H9 (cell line): Measurements from ENCODE around the gene SYNE4. TPM values are rescaled to one million over a fixed set of nuclear protein-coding genes. Genes with fewer than 3 reads are reported as not detected.

Source experiments
- DNase-seq: peaks from one replicate; pipeline ENCODE4 v3.0.0-alpha.2; 2017
- H2AFZ ChIP-seq: one replicate; pipeline ENCODE4 v1.6.1; 2013; ENCODE audit warnings: mild to moderate bottlenecking, low read length, control low read depth, moderate library complexity
- H2AK5ac ChIP-seq: 2 replicates; pipeline ENCODE4 v1.6.1; 2013; ENCODE audit warnings: low read length, control low read depth, mixed read lengths; ENCODE audit not compliant: insufficient read length
- H2BK120ac ChIP-seq: one replicate; pipeline ENCODE4 v1.6.1; 2013; ENCODE audit warnings: low read depth, mild to moderate bottlenecking, low read length, control low read depth, inconsistent platforms; ENCODE audit not compliant: poor library complexity, severe bottlenecking
- H2BK12ac ChIP-seq: 2 replicates; pipeline ENCODE4 v1.6.1; 2013; ENCODE audit warnings: low read length, control low read depth, mixed read lengths, low read depth; ENCODE audit not compliant: insufficient read length
- H2BK15ac ChIP-seq: 2 replicates; pipeline ENCODE4 v1.6.1; 2013; ENCODE audit warnings: low read depth, low read length, control low read depth
- H2BK20ac ChIP-seq: one replicate; pipeline ENCODE4 v1.6.1; 2013; ENCODE audit warnings: low read depth, mild to moderate bottlenecking, low read length, control low read depth, inconsistent platforms; ENCODE audit not compliant: poor library complexity, severe bottlenecking
- H2BK5ac ChIP-seq: 2 replicates; pipeline ENCODE4 v1.6.1; 2013; ENCODE audit warnings: low read length, control low read depth, mixed read lengths; ENCODE audit not compliant: insufficient read length
- H3K14ac ChIP-seq: 2 replicates; pipeline ENCODE4 v1.6.1; 2013; ENCODE audit warnings: low read length, control low read depth; ENCODE audit not compliant: insufficient read depth
- H3K18ac ChIP-seq: 2 replicates; pipeline ENCODE4 v1.6.1; 2013; ENCODE audit warnings: low read depth, mild to moderate bottlenecking, mixed read lengths, low read length, control low read depth; ENCODE audit not compliant: insufficient read length
- H3K23ac ChIP-seq: 2 replicates; pipeline ENCODE4 v1.6.1; 2013; ENCODE audit warnings: low read length, control low read depth, mixed read lengths, low read depth; ENCODE audit not compliant: insufficient read length
- H3K23me2 ChIP-seq: 2 replicates; pipeline ENCODE4 v1.6.1; 2013; ENCODE audit warnings: low read depth, mild to moderate bottlenecking, mixed read lengths, low read length, control low read depth; ENCODE audit not compliant: insufficient read length, poor library complexity, severe bottlenecking
- H3K27ac ChIP-seq: 2 replicates; pipeline ENCODE4 v1.5.1; 2013; ENCODE audit warnings: low read length, control low read depth, mixed read lengths, low read depth; ENCODE audit not compliant: insufficient read length
- H3K27me3 ChIP-seq: 2 replicates; pipeline ENCODE4 v1.6.1; 2013; ENCODE audit warnings: low read length, control low read depth, inconsistent platforms; ENCODE audit not compliant: insufficient read depth
- H3K4ac ChIP-seq: 2 replicates; pipeline ENCODE4 v1.6.1; 2013; ENCODE audit warnings: low read depth, mild to moderate bottlenecking, control low read depth, inconsistent platforms, low read length, moderate library complexity
- H3K4me1 ChIP-seq: 2 replicates; pipeline ENCODE4 v1.6.1; 2013; ENCODE audit warnings: low read length, control low read depth, inconsistent platforms; ENCODE audit not compliant: insufficient read depth
- H3K4me2 ChIP-seq: 2 replicates; pipeline ENCODE4 v1.6.1; 2013; ENCODE audit warnings: low read length, control low read depth, mixed read lengths; ENCODE audit not compliant: insufficient read length, insufficient read depth
- H3K56ac ChIP-seq: 2 replicates; pipeline ENCODE4 v1.6.1; 2013; ENCODE audit warnings: low read depth, mild to moderate bottlenecking, mixed read lengths, low read length, control low read depth; ENCODE audit not compliant: insufficient read length
- H3K79me1 ChIP-seq: 2 replicates; pipeline ENCODE4 v1.6.1; 2013; ENCODE audit warnings: low read depth, mild to moderate bottlenecking, moderate library complexity, low read length, control low read depth, inconsistent platforms; ENCODE audit not compliant: insufficient read depth, poor library complexity, severe bottlenecking
- H3K79me2 ChIP-seq: 2 replicates; pipeline ENCODE4 v1.6.1; 2013; ENCODE audit warnings: low read length, control low read depth, inconsistent platforms; ENCODE audit not compliant: insufficient read depth
- H3K9ac ChIP-seq: 2 replicates; pipeline ENCODE4 v1.6.1; 2013; ENCODE audit warnings: low read length, control low read depth, mixed read lengths; ENCODE audit not compliant: insufficient read length; ENCODE audit errors: extremely low read depth
- H3K9me3 ChIP-seq: one replicate; pipeline ENCODE4 v1.6.1; 2013; ENCODE audit warnings: low read depth, low read length, inconsistent platforms; ENCODE audit not compliant: control insufficient read depth
- H3T11ph ChIP-seq: one replicate; pipeline ENCODE4 v1.6.1; 2013; ENCODE audit warnings: mild to moderate bottlenecking, low read length, control low read depth, inconsistent platforms
- H4K20me1 ChIP-seq: one replicate; pipeline ENCODE4 v1.6.1; 2013; ENCODE audit not compliant: control insufficient read depth, insufficient read length, insufficient read depth
- H4K5ac ChIP-seq: 2 replicates; pipeline ENCODE4 v1.6.1; 2013; ENCODE audit warnings: low read depth, mild to moderate bottlenecking, mixed read lengths, low read length, control low read depth; ENCODE audit not compliant: insufficient read length
- H4K8ac ChIP-seq: replicated peaks from 2 replicates; pipeline ENCODE4 v1.6.1; 2013; ENCODE audit warnings: low read length, control low read depth, mixed read lengths, low read depth; ENCODE audit not compliant: insufficient read length
- H4K91ac ChIP-seq: 2 replicates; pipeline ENCODE4 v1.6.1; 2013; ENCODE audit warnings: low read depth, mild to moderate bottlenecking, moderate library complexity, mixed read lengths, low read length, control low read depth; ENCODE audit not compliant: insufficient read length
- H3K27ac Mint-ChIP-seq, 3 experiments: 2 replicates in 2 of 3; 3 replicates in 1 of 3; pipeline ENCODE4 v1.8.0; 2020 to 2021; ENCODE audit warnings: mixed read lengths in 3 of 3, mild to moderate bottlenecking in 1 of 3, moderate library complexity in 1 of 3
- H3K27me3 Mint-ChIP-seq: 2 replicates; pipeline ENCODE4 v1.8.0; 2021; ENCODE audit warnings: low read depth, mild to moderate bottlenecking, moderate library complexity, mixed read lengths
- H3K36me3 Mint-ChIP-seq, 3 experiments: 2 replicates in 2 of 3; 3 replicates in 1 of 3; pipeline ENCODE4 v1.8.0; 2020 to 2021; ENCODE audit warnings: low read depth in 3 of 3, mixed read lengths in 3 of 3; ENCODE audit not compliant: insufficient read depth in 1 of 3
- H3K4me1 Mint-ChIP-seq, 2 experiments: 2 replicates each; pipeline ENCODE4 v1.8.0; 2020; ENCODE audit warnings: mixed read lengths in 2 of 2
- H3K4me3 Mint-ChIP-seq, 2 experiments: 2 replicates in 1 of 2; 3 replicates in 1 of 2; pipeline ENCODE4 v1.8.0; 2020 to 2021; ENCODE audit warnings: mild to moderate bottlenecking in 2 of 2, mixed read lengths in 2 of 2, moderate library complexity in 1 of 2
- H3K9me3 Mint-ChIP-seq, 2 experiments: 2 replicates in 1 of 2; 3 replicates in 1 of 2; pipeline ENCODE4 v1.8.0; 2020; ENCODE audit warnings: mild to moderate bottlenecking in 2 of 2, mixed read lengths in 2 of 2, moderate library complexity in 1 of 2
- WGBS: extraction: QIAGEN DNeasy Blood & Tissue Kit; methylation state at CpG from one replicate; pipeline ENCODE4 v1.1.7; 2013; ENCODE audit warnings: missing lambda C conversion rate, low lambda C conversion rate, mixed read lengths; ENCODE audit not compliant: insufficient read length; ENCODE audit errors: extremely low coverage; 5-methylcytosine and 5-hydroxymethylcytosine counted together
- total RNA-seq: library from RNA; stranded (reverse); gene quantifications from 2 replicates; pipeline ENCODE4 v1.2.1, GENCODE V29; 2021
- TF ChIP-seq, protein P1 (sequence below): fragments of 200-600 bp; sonication (generic); conservative IDR thresholded peaks from 3 replicates; pipeline ENCODE4 v1.8.0; 2021; ENCODE audit warnings: antibody characterized with exemption, mild to moderate bottlenecking

Gene SYNE4
- total RNA-seq, 1 experiment from 2014 or later: 19.2 TPM

DNA sequence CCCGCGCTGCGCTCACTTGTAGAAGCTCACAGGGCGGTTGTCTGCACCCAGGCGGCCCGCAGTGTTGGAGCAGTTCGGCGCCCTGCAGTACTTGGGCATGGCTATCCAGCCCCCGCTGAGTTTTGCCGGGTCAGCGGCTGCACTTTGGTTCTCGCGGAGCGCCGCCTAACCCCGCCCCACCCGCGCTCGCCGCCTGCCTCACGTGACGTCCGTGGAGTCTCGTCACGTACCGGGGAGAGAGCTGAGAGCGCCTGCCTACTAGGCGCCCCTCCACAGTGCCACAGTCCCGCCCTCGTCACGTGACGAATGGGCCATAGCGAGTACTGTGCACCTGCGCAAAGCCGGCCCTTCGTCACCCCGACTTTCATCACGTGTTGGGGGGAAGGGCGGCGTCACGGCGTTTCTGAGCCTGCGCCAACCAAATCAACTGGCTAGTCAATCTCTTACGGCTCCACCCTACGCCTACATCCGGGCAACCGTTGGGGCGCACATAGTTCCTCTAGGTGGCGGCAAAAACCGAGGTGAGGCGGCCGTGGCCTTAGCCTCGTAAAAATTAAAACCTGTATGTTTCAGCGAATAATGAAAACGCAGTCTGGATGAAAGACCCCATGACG is 45.6 kb upstream of the SYNE4 start, which contains the start of gene THAP8:
THAP8 (minus strand) TSS at position 167 of the 614 bp plus-strand sequence; CDS start at position 99, 68 bp downstream.
- Mint-ChIP-seq H3K27ac (peak within 1 kb of the TSS; percentile 82 to 98 (median 96)), H3K4me1 (peaks cover 23 to 31% of the 10 kb centered on the region in 2 experiments), H3K4me3 (peak within 1 kb of the TSS; percentile 91 to 95), H3K36me3 (peaks cover 5 to 20% (median 5%) of the 10 kb centered on the region in 3 experiments), H3K9me3 (no peaks in the 10 kb centered on the region; a peak in 1 of 5 replicates), H3K27me3 (no peaks in the 10 kb centered on the region; the same call in 1 of the 2 replicates)
- Histone ChIP-seq H3K27ac (no peak within 1 kb of the TSS), H2AFZ (no peak within 1 kb of the TSS), H3K79me1 (peaks cover 4% of the 10 kb centered on the region), H3K56ac (no peak within 1 kb of the TSS), H2BK12ac (no peak within 1 kb of the TSS), H3K27me3 (no peaks in the 10 kb centered on the region), H3K9me3 (no peaks in the 10 kb centered on the region), H3K79me2 (peaks cover 2% of the 10 kb centered on the region; the same call in 1 of the 2 replicates), H3K9ac (peak within 1 kb of the TSS; percentile 50), H4K5ac (no peak within 1 kb of the TSS), H4K8ac (no peak within 1 kb of the TSS), H3K4me1 (peaks cover 4% of the 10 kb centered on the region; the same call in 1 of the 2 replicates), H3T11ph (no peak within 1 kb of the TSS), H3K23me2 (peaks cover 10% of the 10 kb centered on the region), H3K18ac (peak within 1 kb of the TSS; percentile 63), H3K4me2 (peak within 1 kb of the TSS; percentile 98), H4K20me1 (no peaks in the 10 kb centered on the region), H4K91ac (no peak within 1 kb of the TSS), H3K23ac (no peak within 1 kb of the TSS), H2BK120ac (no peak within 1 kb of the TSS), H3K14ac (peak within 1 kb of the TSS; percentile 69), H3K4ac (no peak within 1 kb of the TSS), H2BK5ac (no peak within 1 kb of the TSS), H2BK15ac (no peak within 1 kb of the TSS), H2AK5ac (no peak within 1 kb of the TSS), H2BK20ac (no peak within 1 kb of the TSS)
- peak; percentile 99 for DNase-seq
- TF ChIP-seq, protein P1, sequence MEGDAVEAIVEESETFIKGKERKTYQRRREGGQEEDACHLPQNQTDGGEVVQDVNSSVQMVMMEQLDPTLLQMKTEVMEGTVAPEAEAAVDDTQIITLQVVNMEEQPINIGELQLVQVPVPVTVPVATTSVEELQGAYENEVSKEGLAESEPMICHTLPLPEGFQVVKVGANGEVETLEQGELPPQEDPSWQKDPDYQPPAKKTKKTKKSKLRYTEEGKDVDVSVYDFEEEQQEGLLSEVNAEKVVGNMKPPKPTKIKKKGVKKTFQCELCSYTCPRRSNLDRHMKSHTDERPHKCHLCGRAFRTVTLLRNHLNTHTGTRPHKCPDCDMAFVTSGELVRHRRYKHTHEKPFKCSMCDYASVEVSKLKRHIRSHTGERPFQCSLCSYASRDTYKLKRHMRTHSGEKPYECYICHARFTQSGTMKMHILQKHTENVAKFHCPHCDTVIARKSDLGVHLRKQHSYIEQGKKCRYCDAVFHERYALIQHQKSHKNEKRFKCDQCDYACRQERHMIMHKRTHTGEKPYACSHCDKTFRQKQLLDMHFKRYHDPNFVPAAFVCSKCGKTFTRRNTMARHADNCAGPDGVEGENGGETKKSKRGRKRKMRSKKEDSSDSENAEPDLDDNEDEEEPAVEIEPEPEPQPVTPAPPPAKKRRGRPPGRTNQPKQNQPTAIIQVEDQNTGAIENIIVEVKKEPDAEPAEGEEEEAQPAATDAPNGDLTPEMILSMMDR: peak; percentile 60; the same call in 2 of the 3 replicates
- no CpG with 5 or more reads among the region's 56 CpGs for WGBS
